ENCODE results near the gene WDR33.

- TF ChIP-seq BHLHE40 (IDR thresholded peaks at IDR 0.05; ENCODE audit: borderline replicate concordance) (no peak), FOXA1 (IDR thresholded peaks at IDR 0.05) (no peak), ELF4 (IDR thresholded peaks at IDR 0.05) (no peak), ARNT (IDR thresholded peaks at IDR 0.05) (no peak), FOXK2 (IDR thresholded peaks at IDR 0.05) (no peak), HDGF (IDR thresholded peaks at IDR 0.05; ENCODE audit: borderline replicate concordance) (no peak), FOXM1 (IDR thresholded peaks at IDR 0.05; ENCODE audit: borderline replicate concordance) (no peak), SUZ12 (IDR thresholded peaks at IDR 0.05) (no peak), PKNOX1 (IDR thresholded peaks at IDR 0.05) (no peak), L3MBTL2 (conservative IDR thresholded peaks at IDR 0.05) (no peak), SP1 (IDR thresholded peaks at IDR 0.05) (no peak), TARDBP (IDR thresholded peaks at IDR 0.05) (no peak), NFRKB (IDR thresholded peaks at IDR 0.05) (no peak)
Measured at GRCh38 chr2:127713562-127713961, 97.4 kb downstream of the WDR33 start.
